NCI-H1694 treated with DMSO at 0.1 percent for 48 hours (cell line): ENCODE results near the gene ZNF684.
A peak's percentile ranks its signal among the peaks of the same experiment; 100 is the strongest.
"Not testable (repeated sequence)": the region's sequence is repeated elsewhere in the genome, so short reads cannot be mapped to it uniquely, and the experiment has no call there.

Experiments
- DNase-seq: peaks from one replicate; lab custom pipeline; 2025; lab: John Stamatoyannopoulos, UW

ZNF684 gene

DNA sequence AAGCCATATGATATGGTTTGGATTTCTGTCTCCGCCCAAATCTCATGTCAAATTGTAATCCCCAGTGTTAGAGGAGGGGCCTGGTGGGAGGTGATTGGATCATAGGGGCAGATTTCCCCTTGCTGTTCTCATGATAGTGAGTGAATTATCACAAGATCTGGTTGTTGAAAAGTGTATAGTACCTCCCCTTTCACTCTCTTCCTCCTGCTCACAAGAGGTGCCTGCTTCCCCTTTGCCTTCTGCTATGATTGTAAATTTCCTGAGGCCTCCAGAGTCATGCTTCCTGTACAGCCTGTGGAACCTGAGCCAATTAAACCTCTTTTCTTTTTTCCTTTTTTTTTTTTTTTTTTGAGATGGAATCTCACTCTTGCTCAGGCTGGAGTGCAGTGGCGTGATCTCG lies 43.4 kb downstream of the ZNF684 start:
- DNase-seq: not testable (repeated sequence)

DNA sequence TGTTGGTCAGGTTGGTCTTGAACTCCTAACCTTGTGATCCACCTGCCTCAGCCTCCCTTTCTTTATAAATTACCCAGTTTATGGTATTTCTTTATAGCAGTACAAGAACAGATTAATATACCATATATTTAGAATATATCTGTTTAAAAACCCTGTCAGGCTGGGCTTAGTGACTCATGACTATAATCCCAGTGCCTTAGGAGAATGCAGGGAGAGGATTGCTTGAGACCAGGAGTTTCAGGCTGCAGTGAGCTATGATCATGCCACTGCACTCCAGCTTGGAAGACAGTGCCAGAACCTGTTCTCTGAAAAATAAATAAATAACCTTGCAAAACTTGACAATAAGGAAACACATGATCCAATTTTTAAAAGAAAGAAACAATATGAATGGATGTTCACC lies 43.9 kb downstream of the ZNF684 start:
- no peak for DNase-seq

DNA sequence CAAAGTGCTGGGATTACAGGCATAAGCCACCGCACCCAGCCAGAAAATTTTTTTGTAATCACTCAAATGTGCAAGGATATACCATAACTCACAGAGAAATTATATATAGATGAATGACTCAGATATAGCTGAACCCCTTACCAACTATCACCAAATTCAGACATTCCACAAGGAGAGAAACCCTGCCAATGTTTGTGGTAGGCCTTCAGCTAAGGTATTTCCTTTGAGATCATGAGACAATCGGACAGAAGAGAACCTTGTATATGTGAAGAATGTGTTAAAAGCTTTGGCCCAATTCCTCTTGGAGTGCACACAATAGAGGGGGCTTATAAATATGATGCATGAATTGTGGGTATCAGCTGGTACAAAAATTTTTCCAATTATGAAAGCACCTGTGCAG lies 50.7 kb downstream of the ZNF684 start:
- no peak for DNase-seq

DNA sequence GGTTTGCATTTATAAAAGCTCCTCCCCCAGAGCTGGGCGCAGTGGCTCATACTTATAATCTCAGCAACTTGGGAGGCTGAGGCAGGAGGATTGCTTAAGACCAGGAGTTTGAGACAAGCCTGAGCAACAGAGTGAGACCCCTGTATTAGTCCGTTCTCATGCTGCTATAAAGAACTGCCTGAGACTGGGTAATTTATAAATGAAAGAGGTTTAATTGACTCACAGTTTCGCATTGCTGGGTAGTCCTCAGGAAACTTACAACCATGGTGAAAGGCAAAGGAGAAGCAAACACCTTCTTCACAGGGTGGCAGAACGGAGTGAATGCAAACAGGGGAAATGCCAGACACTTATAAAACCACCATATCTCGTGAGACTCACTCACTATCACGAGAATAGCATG lies 52.5 kb downstream of the ZNF684 start:
- DNase-seq: no peak

DNA sequence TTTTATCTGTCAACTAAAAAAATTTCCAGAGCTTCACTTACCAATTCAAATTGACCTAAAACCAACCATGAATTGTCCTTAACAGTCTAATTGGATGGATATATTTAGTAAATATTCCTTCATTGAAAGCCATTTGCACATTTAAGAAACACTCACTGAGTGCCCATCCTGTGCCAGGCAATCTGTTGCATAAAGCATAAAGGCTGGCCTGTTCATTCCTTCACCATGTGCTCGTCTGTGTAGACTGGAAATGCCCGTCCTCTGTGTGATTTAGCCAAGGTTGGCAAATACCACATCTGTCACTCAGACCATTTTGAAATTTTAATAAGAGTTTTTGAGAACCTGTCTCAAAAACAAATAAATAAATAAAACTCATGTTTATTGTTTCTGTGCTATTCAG lies 57.1 kb downstream of the ZNF684 start:
- DNase-seq: no peak

DNA sequence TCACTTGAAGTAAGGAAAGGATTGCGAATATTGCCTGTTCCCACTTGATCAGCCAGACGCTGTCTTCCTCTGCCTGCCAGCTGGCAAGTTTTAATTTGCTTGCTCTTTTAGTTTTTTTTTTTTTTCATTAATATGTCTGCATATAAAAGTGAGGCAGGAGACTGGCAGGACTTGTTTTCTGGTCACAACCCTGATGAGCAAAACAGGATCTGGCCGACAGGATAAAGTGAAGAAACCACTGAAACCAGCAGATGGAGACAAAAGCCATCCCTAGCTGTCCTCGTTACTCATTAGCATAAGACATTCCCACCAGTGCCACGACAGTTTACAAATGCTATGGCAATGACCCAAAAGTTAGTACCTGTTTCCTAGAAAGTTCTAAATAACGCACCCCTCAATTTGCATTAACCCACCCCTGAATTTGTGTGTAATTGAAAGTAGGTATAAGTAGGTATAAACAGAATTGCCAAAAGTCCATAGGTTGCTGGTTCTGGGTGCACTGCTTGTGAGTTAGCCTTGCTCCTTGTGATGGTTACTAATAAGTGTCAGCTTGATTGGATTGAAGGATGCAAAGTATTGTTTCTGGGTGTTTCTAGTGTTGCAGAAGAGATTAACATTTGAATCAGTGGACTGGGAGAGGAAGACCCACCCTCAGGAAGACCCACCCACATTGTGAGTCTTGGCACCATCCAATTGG lies 60.8 kb downstream of the ZNF684 start:
- peak; percentile 2 for DNase-seq

DNA sequence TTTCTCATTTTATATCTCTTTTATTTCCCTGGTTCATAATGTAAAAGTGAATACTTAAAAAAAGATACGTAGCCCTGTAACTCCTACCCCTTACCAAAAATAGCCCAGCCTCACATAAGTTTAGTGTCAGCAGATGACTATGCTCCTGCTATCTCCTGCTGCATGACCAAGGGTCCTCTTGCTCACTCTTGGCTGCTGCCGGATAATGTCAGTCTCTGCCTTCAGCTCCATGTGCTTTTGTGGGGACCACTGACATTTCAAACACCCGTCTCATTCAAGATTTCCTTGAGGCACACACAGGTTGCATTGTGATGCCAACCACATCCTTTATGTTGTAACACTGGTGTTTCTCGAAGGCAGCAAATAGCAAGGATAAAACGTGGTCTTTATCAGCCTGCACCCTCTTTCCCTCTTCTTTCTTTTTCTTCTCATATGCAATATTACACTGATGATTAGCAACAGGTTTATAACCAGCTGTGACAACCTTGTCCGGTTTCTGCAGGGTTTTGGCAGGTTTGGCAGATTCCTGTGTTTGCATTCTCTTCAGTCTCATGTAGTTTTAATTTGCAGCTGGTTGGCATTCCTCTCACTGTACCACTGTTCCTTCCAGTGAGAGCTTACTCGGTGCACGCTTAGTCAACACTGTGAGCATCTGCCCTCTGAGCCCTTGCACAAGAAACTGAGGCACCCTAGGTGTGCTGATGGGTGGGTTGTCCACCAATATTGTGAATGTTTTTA lies 62.2 kb downstream of the ZNF684 start:
- DNase-seq: no peak

DNA sequence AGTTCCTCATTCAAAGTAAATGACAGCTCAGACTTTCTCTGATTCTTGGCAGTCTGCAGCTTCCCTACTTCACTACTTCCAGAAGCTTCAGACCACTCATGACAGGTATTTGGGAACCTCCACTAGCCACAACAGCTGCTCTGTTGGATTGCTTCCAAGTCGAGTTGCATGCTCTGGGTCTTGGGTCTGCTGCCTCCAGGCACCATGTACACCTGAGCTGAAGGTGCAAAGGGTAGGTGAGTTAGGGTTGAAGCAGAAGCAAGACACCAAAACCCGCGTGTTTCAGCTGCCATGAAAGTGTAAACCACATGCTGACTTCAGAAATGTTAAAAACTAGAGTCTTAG lies 62.7 kb downstream of the ZNF684 start:
- DNase-seq: no peak

DNA sequence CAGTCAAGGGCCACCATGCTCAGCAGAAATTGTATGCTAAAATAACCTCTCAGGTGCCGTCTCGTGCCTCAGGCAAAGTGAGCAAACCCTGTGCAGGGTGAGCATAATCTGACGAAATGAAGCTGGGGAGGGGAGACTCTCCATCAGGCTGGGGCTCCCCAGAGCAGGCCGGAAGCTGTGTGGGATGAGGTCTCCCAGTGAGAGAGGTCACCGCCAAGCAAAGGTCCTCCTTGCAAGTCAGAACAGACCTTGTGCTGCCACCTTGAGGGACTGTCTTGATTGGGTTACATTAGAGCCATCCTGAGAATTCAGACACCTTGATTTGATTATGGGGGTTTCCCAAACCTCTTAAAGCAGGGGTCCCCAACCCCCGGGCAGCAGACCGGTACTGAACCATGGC lies 64.2 kb downstream of the ZNF684 start:
- DNase-seq: no peak
